SJCRH30 (cell line): ENCODE data around the gene NELFB. TPM values are rescaled to one million over a fixed set of nuclear protein-coding genes. Genes with fewer than 3 reads are reported as not detected.

ENCODE experiments used
- DNase-seq, 2 experiments: peaks; one replicate each; pipeline ENCODE4 v3.0.0-alpha.2; 2015 to 2020
- H3K27ac ChIP-seq: fragments of 250-450 bp; sonication (Bioruptor Pico); 2 replicates; pipeline ENCODE4 v1.5.1; 2020; ENCODE audit warnings: mild to moderate bottlenecking, moderate library complexity
- H3K27me3 ChIP-seq: fragments of 250-450 bp; sonication (Bioruptor Pico); 2 replicates; pipeline ENCODE4 v1.5.1; 2020; ENCODE audit warnings: mild to moderate bottlenecking, moderate library complexity
- H3K36me3 ChIP-seq: fragments of 250-450 bp; sonication (Bioruptor Pico); 2 replicates; pipeline ENCODE4 v1.5.1; 2020; ENCODE audit warnings: mild to moderate bottlenecking, moderate library complexity
- H3K4me1 ChIP-seq: fragments of 250-450 bp; sonication (Bioruptor Pico); 2 replicates; pipeline ENCODE4 v1.5.1; 2020; ENCODE audit warnings: mild to moderate bottlenecking, moderate library complexity
- H3K4me3 ChIP-seq: fragments of 250-450 bp; sonication (Bioruptor Pico); 2 replicates; pipeline ENCODE4 v1.5.1; 2020; ENCODE audit warnings: mild to moderate bottlenecking, moderate library complexity
- H3K9me3 ChIP-seq: fragments of 250-450 bp; sonication (Bioruptor Pico); replicated peaks from 2 replicates; pipeline ENCODE4 v1.5.1; 2020; ENCODE audit warnings: mild to moderate bottlenecking, moderate library complexity
- total RNA-seq: library from RNA; depleted of rRNA; stranded (reverse); fragments of >200 nt; shearing (Covaris generic); gene quantifications from 2 replicates; pipeline ENCODE4 v1.2.3, GENCODE V29; 2014

NELFB gene
- total RNA-seq, 1 experiment from 2014 or later, result 65.5 TPM

- Histone ChIP-seq H3K9me3 (no peaks in the 10 kb centered on the region), H3K27me3 (peaks cover 18% of the 10 kb centered on the region), H3K4me3 (no peak overlapping the region), H3K4me1 (peaks cover 11% of the 10 kb centered on the region; the same call in 1 of the 2 replicates), H3K27ac (no peak overlapping the region), H3K36me3 (peaks cover 23% of the 10 kb centered on the region)
- DNase-seq, result no peak
These were observed 9.4 kb upstream of the NELFB start for GRCh38 chr9:137245450-137246421.

GRCh38 chr9:137247135-137247915 is 7.8 kb upstream of the NELFB start:
- Histone ChIP-seq H3K9me3 (no peaks in the 10 kb centered on the region), H3K27me3 (peaks cover 18% of the 10 kb centered on the region), H3K36me3 (peaks cover 15% of the 10 kb centered on the region), H3K27ac (no peak overlapping the region), H3K4me1 (peaks cover 11% of the 10 kb centered on the region; the same call in 1 of the 2 replicates), H3K4me3 (no peak overlapping the region)
- DNase-seq, result peak in 1 of 2 experiments; percentile 52

DNA sequence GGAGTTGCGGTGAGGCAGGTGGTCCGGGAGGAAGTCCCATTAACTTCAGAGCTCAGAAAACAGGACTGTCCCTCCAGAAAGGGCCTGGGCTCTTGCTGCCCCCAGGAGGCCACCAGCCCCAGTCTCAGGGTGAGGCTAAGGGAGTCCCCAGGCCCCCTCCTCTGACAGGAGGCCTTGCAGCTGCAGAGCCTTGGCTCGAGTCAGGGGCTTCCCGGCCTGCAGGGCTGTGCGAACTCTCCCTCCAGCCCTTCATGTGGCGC is 7.3 kb upstream of the NELFB start:
- Histone ChIP-seq H3K27me3 (peaks cover 18% of the 10 kb centered on the region), H3K4me1 (peaks cover 8% of the 10 kb centered on the region; the same call in 1 of the 2 replicates), H3K27ac (no peak overlapping the region), H3K36me3 (peaks cover 10% of the 10 kb centered on the region), H3K4me3 (no peak overlapping the region), H3K9me3 (no peaks in the 10 kb centered on the region)
- no peak for DNase-seq

DNA sequence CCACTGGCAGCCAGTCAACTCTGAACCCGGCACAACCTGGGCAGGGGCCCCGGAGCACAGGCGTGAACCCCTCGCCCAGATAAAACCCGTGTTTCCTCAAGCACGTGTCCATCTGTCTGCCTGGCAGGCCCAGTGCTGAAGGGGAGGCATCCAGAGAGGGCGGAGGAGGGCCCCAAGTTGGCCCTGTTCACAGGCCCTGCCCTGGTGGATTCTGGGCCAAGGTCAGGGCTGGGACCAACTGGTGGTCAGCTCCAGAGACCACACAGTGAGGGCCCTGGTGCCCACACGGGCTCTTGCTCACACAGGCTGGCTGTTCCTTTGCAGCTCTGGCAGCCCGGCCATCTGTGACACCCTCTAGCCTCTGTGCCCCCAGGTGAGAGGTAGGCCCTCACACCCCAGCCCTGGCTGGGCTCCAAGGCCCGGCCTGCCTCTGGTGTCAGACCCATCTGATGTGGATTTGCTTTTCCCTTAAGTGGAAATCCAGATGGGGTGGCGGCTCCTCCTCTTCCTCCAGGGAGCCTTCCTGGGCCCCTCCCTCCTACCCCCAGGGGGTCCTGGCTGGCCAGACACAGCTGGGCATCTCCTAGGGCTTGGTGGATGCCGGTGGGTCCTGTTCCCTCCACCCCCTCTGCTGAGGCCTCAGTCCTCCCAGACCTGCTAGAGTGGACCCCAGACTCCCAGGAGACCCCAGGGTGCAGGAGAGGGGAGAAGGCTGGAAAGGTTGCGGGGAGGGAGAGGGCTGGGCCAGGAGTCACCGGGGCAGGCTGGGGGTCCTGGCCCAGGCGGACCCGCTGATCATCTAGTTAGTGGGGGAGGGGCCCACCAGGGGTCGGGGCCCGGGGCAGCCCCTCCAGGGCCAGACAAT is 4.6 kb upstream of the NELFB start:
- Histone ChIP-seq H3K9me3 (no peaks in the 10 kb centered on the region), H3K27ac (no peak overlapping the region), H3K4me3 (no peak overlapping the region), H3K4me1 (peaks cover 11% of the 10 kb centered on the region), H3K36me3 (no peaks in the 10 kb centered on the region), H3K27me3 (peaks cover 18% of the 10 kb centered on the region)
- DNase-seq, result no peak

DNA sequence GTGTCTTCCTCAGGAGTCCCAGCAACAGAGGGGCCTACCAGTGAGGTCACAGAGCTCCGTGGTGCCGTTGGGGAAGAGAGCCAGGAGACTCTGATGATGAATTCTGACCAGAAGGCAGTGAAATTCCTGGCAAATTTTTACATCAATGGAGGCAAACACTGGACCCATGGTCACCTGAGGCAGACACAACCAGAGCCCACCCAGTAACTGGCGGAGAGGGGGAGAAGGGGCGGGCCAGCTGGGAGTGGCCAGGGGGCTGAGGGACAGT is 4.0 kb upstream of the NELFB start, which contains the start of gene STPG3:
STPG3 (plus strand) TSS at position 93 of the 268 bp plus-strand sequence; CDS start at position 94, 1 bp downstream.
- 0 out of 2 replicates have a peak, but pooled peaks cover under 1% of the 10 kb centered on the region for H3K36me3 ChIP-seq
- no peak for DNase-seq
- peaks cover 18% of the 10 kb centered on the region for H3K27me3 ChIP-seq
- no peak within 1 kb of the TSS for H3K27ac ChIP-seq
- H3K4me1 ChIP-seq, result peaks cover 13% of the 10 kb centered on the region
- H3K9me3 ChIP-seq, result no peaks in the 10 kb centered on the region
- H3K4me3 ChIP-seq, result no peak within 1 kb of the TSS

DNA sequence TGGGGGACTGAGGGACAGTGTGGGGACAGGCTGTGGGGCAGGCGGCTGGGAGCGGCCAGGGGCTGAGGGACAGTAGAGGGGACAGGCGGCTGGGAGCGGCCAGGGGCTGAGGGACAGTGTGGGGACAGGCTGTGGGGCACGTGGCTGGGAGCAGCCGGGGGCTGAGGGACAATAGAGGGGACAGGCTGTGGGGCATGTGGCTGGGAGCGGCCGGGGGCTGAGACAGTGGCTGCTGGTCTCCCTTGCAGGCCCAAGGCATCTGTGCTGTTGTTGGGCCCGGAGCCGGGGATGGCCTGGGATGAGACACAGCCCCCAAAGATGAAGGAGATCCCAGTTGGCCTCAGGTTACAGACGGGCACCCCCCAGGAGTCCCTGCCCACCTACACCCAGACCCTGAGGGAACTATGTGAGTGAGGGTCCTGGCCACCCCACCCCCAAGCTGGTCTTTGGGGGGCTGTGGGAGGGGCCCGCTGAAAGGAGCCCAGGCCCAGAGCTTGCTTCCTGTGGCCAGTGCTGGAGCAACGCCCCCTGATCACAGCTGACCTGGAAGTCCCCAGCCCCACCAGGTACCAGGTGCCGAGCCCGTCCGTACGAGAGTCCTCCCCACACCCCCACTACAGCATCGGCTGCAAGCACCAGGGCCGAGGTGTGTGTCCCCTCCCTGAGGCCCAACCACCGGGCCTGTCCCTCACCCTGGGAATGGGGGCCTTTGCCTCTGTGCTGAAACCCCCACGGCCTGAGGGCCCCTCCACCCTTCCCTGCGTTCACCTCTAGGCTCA is 3.4 kb upstream of the NELFB start:
- Histone ChIP-seq H3K4me3 (no peak overlapping the region), H3K9me3 (no peaks in the 10 kb centered on the region), H3K4me1 (peaks cover 14% of the 10 kb centered on the region), H3K36me3 (0 out of 2 replicates have a peak, but pooled peaks cover 3% of the 10 kb centered on the region), H3K27ac (no peak overlapping the region), H3K27me3 (peaks cover 18% of the 10 kb centered on the region)
- DNase-seq, result no peak

DNA sequence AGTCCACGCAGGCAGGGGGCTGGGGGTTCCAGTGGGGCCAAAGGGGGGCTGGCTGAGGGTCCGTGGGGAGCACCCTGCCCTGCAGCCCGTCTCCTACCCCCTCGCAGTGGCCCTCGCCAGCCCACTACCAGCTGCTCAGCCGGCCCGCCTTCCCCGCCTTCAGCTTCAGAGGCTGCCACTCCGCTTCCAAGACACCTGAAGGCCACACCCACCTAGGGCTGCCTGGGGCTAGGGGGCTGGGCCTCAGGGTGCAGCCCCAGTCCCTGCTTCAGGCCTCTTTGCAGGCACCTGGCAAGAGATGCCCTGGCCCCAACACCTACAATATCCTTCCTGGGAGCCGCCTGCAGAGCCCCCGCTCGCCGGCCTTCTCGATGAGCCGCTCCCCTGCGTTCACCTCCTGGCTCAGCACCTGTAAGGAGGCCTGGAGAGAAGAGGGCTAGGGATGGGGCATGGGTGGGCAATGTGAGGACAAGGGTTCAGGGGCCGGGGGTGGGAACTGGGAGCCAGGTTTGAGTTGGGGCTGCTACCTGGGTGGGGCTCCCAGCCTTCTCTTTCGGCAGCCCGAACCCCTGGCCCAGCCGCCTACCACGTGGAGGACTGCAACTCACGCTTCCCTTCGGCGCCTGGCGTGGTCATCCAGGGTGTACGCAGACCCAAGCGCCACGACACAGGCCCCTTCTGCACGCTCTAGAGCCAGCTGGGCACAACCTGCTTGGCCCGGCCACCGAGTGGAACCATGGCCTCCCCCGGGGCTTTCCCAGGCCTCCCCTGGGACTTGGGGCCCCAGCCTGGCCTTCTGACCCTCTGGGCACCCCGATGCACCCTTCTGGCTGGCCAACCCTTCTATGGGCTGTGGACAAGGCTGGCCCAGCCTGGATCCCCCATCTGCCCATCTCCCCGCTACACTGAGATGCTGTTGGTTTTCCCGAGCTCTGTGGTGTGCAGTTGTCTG is 2.3 kb upstream of the NELFB start:
- Histone ChIP-seq H3K27ac (no peak overlapping the region), H3K36me3 (0 out of 2 replicates have a peak, but pooled peaks cover 3% of the 10 kb centered on the region), H3K27me3 (peaks cover 15% of the 10 kb centered on the region), H3K4me3 (no peak overlapping the region), H3K9me3 (no peaks in the 10 kb centered on the region), H3K4me1 (peaks cover 8% of the 10 kb centered on the region)
- DNase-seq, result no peak

DNA sequence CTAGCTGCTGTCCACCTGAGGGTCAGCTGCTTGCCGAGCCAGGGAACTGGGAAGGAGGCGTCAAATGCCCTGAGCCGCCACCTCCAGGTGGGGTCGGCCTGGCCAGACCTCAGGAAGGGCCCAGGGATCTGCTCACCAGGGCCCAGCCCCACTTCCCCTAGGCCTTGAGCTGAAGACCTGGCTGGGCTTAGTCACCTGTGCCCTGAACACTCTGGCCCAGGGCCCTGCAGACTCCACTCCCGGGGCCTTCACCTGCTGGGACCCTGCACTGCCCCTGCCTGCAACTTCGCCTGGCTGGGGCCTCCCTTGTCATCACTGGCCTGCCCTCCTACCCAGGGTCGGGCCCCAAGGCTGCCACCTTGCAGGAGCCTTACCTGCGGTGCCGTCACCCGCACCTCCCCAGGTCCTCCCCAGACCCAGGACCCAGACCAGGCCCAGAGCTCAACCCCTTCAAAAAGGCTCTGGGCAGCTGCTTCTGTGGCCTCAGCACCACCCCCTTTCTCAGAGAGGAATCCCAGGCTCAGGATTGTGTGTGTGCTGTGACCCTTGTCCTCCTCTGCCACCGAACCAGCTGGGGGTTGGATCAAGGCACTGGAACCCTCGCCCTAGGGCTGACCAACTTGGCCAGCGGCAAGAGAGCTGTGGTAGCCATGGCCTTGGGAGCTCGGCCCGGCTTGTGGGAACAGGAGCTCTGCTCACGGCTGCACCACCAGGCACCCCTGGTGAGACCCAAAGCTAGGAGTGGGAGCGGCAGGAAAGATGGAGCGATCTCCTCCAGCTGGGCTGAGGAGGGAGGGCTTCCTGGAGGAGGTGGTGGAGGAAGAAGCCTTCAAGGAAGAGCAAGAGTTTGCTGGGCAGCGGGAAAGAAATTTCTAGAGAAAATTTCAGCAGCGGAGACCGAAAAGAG is 1.2 kb upstream of the NELFB start:
- H3K27me3 ChIP-seq, result peaks cover 10% of the 10 kb centered on the region
- peaks cover 8% of the 10 kb centered on the region for H3K4me1 ChIP-seq
- H3K9me3 ChIP-seq, result no peaks in the 10 kb centered on the region
- H3K36me3 ChIP-seq, result peaks cover 8% of the 10 kb centered on the region; the same call in 1 of the 2 replicates
- DNase-seq, result peak in 1 of 2 experiments; percentile 41
- no peak overlapping the region for H3K27ac ChIP-seq
- peak overlapping the region; percentile 98 for H3K4me3 ChIP-seq

DNA sequence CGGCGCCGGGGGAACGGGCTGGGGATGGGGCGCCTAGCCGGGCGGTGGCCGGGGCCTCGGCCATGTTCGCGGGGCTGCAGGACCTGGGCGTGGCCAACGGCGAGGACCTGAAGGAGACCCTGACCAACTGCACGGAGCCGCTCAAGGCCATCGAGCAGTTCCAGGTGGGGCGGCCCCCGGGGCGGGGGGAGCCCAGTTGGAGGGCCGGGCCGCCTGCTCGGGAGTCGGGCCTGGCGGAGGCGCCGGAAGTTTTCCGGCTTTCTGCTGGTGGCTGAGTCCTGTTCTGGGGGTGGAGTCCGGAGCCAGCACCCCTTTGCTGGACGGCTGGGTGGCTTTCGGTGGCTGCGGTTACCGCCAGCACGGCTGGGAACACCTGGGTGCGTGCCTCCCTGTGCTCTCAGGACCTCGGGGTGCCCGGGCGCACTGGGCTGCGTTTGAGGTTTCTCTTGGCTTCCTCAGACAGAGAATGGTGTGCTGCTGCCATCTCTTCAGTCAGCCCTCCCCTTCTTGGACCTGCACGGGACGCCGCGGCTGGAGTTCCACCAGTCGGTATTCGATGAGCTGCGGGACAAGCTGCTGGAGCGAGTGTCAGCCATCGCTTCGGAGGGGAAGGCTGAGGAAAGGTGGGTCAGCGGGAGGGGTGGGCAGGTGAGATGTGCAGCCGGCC is 454 bp downstream of the NELFB start:
- H3K9me3 ChIP-seq, result no peaks in the 10 kb centered on the region
- H3K4me3 ChIP-seq, result peak overlapping the region; percentile 98
- peaks cover 8% of the 10 kb centered on the region for H3K4me1 ChIP-seq
- no peaks in the 10 kb centered on the region; the same call in 1 of the 2 replicates for H3K27me3 ChIP-seq
- H3K36me3 ChIP-seq, result peaks cover 11% of the 10 kb centered on the region; the same call in 1 of the 2 replicates
- DNase-seq, result peak; percentile 67 to 73
- H3K27ac ChIP-seq, result peak overlapping the region; percentile 37; the same call in 1 of the 2 replicates

GRCh38 chr9:137256362-137256761 is 1.2 kb downstream of the NELFB start:
- Histone ChIP-seq H3K27me3 (no peaks in the 10 kb centered on the region), H3K4me1 (peaks cover 8% of the 10 kb centered on the region), H3K27ac (no peak overlapping the region), H3K4me3 (peak overlapping the region; percentile 98; the same call in 1 of the 2 replicates), H3K9me3 (no peaks in the 10 kb centered on the region), H3K36me3 (peaks cover 11% of the 10 kb centered on the region; the same call in 1 of the 2 replicates)
- no peak for DNase-seq

- peaks cover 11% of the 10 kb centered on the region; the same call in 1 of the 2 replicates for H3K36me3 ChIP-seq
- no peak overlapping the region for H3K4me3 ChIP-seq
- H3K27me3 ChIP-seq, result no peaks in the 10 kb centered on the region
- H3K4me1 ChIP-seq, result peaks cover 8% of the 10 kb centered on the region
- H3K27ac ChIP-seq, result no peak overlapping the region
- DNase-seq, result no peak
- no peaks in the 10 kb centered on the region for H3K9me3 ChIP-seq
These were observed 1.7 kb downstream of the NELFB start for GRCh38 chr9:137256856-137257255.
